ENCODE data around the gene SUSD1. TPM values are rescaled to one million over a fixed set of nuclear protein-coding genes. Genes with fewer than 3 reads are reported as not detected.

SUSD1 gene
- total RNA-seq: 10 to 100 TPM; 18.8 to 43.8 (median 19.5) TPM
- long read RNA-seq, donor 1, partial matches to known transcripts: 3 of 8 reads
- long read RNA-seq, donor 1, other reads (novel, unspliced or antisense): 3 of 8 reads
- long read RNA-seq, donor 2, partial matches to known transcripts: 0 of 4 reads
- long read RNA-seq, donor 2, other reads (novel, unspliced or antisense): 3 of 4 reads

GRCh38 chr9:112174965-112175795 is at the start of gene SUSD1:
Gene SUSD1, minus strand, starts transcription at chr9:112175297. Its CDS starts 62 bp downstream, at chr9:112175235.
- intact Hi-C loops (cut with DNase I, micrococcal nuclease): no loop called here
- H3K4me3 ChIP-seq: peak within 1 kb of the TSS; percentile 44
- TF ChIP-seq CTCF (IDR thresholded peaks at IDR 0.05): no peak
- peak; percentile 60 for ATAC-seq
- H3K4me1 ChIP-seq (ENCODE audit: low read depth): peaks cover 32% of the 10 kb centered on the region
- H3K36me3 ChIP-seq (ENCODE audit: low read depth): no peaks in the 10 kb centered on the region
- no peaks in the 10 kb centered on the region for H3K9me3 ChIP-seq
- DNase-seq: peak; percentile 67 to 74 (median 74)

GRCh38 chr9:112224401-112225289 is 49.5 kb upstream of the SUSD1 start:
- H3K4me3 ChIP-seq: no peak overlapping the region
- no peak for TF ChIP-seq CTCF (IDR thresholded peaks at IDR 0.05)
- ATAC-seq: no peak
- H3K36me3 ChIP-seq (ENCODE audit: low read depth): no peaks in the 10 kb centered on the region
- DNase-seq: no peak
- no peaks in the 10 kb centered on the region for H3K9me3 ChIP-seq
- no peaks in the 10 kb centered on the region for H3K4me1 ChIP-seq (ENCODE audit: low read depth)
- intact Hi-C loops (cut with DNase I, micrococcal nuclease): no loop called here

GRCh38 chr9:112218908-112219307 is 43.8 kb upstream of the SUSD1 start:
- H3K36me3 ChIP-seq (ENCODE audit: low read depth): no peaks in the 10 kb centered on the region
- no peaks in the 10 kb centered on the region for H3K4me1 ChIP-seq (ENCODE audit: low read depth)
- ATAC-seq (no peak), DNase-seq (no peak)
- H3K9me3 ChIP-seq: no peaks in the 10 kb centered on the region
- intact Hi-C loops (cut with DNase I, micrococcal nuclease): no loop called here
- no peak overlapping the region for H3K4me3 ChIP-seq
- no peak for TF ChIP-seq CTCF (IDR thresholded peaks at IDR 0.05)

- intact Hi-C loops (cut with DNase I, micrococcal nuclease): no loop called here
- Histone ChIP-seq H3K36me3 (ENCODE audit: low read depth) (no peaks in the 10 kb centered on the region), H3K9me3 (peaks cover 3% of the 10 kb centered on the region), H3K4me1 (ENCODE audit: low read depth) (no peaks in the 10 kb centered on the region), H3K4me3 (no peak overlapping the region)
- no peak for TF ChIP-seq CTCF (IDR thresholded peaks at IDR 0.05)
- DNase-seq (no peak), ATAC-seq (no peak)
Measured at GRCh38 chr9:112212926-112213325, 37.8 kb upstream of the SUSD1 start.

GRCh38 chr9:112207451-112207850 is 32.4 kb upstream of the SUSD1 start:
- no peaks in the 10 kb centered on the region for H3K36me3 ChIP-seq (ENCODE audit: low read depth)
- ATAC-seq: no peak
- H3K9me3 ChIP-seq: peaks cover 11% of the 10 kb centered on the region
- no peak for TF ChIP-seq CTCF (IDR thresholded peaks at IDR 0.05)
- H3K4me1 ChIP-seq (ENCODE audit: low read depth): no peaks in the 10 kb centered on the region
- DNase-seq: no peak
- H3K4me3 ChIP-seq: no peak overlapping the region
- intact Hi-C loops (cut with DNase I, micrococcal nuclease): no loop called here

All from mucosa of descending colon (tissue), 3 donors.